Mucosa of gallbladder (tissue), 1 donor: Measurements from ENCODE around the gene ABCC11. TPM values are rescaled to one million over a fixed set of nuclear protein-coding genes. Genes with fewer than 3 reads are reported as not detected.

Source experiments
- DNase-seq: peaks from one replicate; pipeline ENCODE4 v3.0.0-alpha.2; 2020; ENCODE audit warnings: low spot score
- total RNA-seq: library from RNA; stranded (reverse); gene quantifications from one replicate; pipeline ENCODE4 v1.2.1, GENCODE V29; 2021
- donor health status: DM: no; HTN: no; CAD: no.

ABCC11 gene
- total RNA-seq, 1 donor from 2014 or later: 0.81 TPM

DNA sequence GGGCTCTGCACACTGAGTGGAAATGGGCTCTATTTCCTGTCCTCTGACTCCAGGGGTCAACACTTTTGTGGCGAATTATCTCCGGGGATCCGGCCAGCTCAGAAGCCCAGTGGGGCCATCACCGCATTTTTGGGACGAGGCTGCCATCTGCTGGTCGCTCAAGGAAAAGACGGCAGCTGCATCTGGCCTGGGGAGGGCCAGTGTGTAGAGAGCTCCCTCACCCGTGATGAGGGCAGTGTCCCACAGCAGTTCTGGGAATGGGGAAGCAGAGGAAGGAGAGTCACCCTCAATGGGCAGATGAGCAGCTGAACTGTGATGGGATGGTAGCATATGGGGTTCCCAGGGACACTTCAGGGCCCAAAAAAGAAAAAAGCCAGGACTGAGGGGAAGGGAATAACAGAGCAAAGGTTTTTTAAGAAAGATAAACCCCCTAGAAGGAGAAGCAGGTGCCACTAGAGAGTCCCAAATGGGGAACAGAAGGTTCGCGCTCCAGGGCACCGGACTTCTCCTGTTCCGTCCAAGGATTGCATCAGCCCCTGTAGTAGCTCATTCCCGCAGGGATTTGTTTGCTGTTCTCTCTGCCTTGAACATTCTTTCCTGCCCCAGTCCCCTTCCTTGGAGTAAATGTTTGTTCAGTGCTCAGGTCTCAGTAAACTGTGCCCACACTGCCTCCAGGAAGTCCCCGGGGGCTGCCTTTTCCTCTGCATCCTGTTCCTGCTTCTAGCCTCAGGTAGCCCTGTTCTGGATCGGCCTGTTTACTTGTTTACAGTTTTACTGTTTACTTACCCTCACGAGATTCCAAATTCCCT lies 82.2 kb downstream of the ABCC11 start:
- peak; percentile 75 for DNase-seq

DNA sequence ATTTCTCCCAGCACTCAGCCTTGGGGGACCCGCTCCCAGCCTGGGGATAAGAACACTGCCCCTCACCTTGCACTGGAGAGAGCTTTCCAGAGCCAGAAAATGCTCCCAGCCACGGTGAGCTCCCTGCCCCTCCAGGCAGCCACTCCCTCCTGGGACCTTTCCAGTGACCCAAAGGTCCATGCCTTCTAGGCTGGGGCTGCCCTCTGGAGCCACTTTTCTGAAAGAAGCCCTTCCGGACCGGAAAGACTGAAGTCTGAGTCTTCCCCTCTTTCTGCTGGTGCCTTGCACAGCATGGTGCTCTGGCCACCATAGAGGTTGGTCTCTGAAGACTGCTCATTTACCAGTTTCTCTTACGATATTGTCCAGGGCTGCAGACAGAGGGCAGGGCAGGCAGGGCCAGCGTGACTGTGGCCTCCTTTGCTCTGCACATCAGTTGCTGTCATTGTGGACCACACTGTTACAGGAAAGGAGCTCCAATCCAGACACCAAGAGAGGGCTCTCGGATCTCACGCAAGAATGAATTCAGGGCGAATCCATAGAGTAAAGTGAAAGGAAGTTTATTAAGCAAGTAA lies 84.4 kb downstream of the ABCC11 start:
- no peak for DNase-seq

DNA sequence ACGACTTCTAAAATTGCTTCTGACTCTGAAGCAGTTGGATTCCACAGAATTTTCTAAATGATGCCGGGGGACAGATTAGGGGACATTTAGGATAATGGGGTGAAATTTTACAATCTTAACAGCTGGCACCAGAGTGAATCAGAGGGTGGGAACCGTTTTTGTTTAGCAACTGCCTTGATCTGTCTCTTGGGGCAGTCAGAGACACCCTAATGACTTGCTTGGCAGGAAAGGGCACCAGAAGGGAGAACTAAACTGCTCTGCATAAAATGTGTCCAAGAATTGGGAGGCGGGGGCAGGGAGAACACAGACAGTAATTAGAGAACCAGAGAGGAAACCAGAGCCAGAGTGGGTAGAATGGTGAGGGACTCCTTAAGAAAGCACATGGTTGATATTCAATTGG lies 85.4 kb downstream of the ABCC11 start:
- no peak for DNase-seq

DNA sequence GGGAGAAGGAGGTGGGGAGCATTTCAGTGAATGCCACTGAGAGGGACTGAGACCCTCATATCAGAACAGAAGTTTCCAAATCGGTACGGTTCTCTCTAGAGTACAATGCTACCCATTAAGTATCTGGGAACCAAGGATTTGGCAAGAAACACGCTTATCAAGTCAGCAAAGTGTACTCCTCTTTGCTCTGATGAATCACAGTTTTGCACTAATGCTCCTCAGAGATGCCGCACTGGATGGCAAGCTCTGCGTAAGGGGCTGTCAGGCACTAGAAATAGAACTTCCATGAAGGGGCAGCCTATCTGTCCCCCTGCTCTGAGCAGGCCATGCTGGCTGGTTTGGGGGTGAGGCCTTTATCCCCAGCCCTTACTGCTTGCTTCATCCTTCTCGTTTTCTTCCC lies 86.8 kb downstream of the ABCC11 start:
- no peak for DNase-seq

- no peak for DNase-seq
Observed at GRCh38 chr16:48158296-48158695, 89.0 kb downstream of the ABCC11 start.

DNA sequence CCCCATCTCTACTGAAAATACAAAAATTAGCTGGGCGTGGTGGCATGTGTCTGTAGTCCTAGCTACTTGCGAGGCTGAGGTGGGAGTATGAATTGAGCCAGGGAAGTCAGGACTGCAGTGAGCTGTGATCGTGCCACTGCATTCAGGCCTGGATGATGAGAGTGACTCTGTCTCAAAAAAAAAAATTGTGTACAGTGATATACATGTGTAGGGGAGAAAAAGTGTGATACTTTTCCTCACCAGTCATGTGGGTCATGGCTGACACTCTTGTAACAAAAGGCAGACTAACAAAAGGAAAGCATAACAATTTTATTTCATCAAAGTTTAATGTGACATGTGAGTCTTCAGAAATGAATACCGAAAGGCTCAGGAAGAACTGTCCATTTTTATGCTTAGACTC lies 89.5 kb downstream of the ABCC11 start:
- no peak for DNase-seq

- DNase-seq: no peak
Observed at GRCh38 chr16:48157302-48157701, 90.0 kb downstream of the ABCC11 start.

DNA sequence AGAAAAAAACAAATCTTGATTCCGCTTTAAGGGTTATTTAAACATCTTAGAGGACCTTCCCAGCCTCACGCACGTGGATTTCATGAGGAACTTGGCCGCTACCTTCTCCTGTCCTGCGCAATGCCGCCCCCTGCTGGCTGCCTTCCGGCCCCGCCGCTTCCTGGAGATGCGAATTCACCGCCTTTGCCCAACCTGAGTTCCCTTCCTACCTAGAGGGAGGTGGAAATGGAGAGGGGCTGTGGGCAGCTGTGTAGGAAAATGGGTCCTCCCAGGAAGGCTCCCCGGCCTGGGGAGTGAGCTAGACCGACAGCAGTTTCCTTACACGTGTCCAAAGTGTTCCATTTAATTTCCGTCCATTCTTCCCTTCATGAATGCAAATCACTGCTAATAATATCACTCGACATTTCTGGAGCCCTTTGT lies 90.5 kb downstream of the ABCC11 start:
- DNase-seq: peak; percentile 82

GRCh38 chr16:48155926-48156789 lies 91.2 kb downstream of the ABCC11 start, which contains the start of gene ABCC12:
ABCC12 (minus strand) TSS chr16:48155993; CDS start chr16:48146424, 9,569 bp downstream.
- no peak for DNase-seq

DNA sequence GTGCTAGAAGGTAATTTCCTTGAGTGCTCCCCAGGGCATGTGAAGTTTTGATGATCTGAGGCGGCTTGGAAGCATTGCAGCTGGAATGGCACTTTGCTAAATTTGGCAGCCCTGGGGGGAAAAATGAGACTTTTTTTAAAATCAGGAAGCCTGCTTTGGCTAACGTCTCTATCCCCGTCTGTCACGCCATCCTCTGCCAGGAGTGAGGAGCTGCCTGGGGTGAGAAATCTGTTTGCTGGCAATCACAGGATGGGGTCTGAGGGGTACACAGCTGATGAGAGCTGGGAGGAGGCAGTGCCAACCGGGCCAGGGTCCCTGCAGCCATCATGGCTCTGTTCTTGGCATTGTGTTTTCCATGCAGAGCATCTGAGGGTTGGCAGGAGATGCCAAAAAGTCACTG lies 93.6 kb downstream of the ABCC11 start:
- DNase-seq: no peak

GRCh38 chr16:48152226-48152625 lies 95.1 kb downstream of the ABCC11 start:
- no peak for DNase-seq

GRCh38 chr16:48150707-48151106 lies 96.6 kb downstream of the ABCC11 start:
- DNase-seq: no peak

- DNase-seq: no peak
Observed at GRCh38 chr16:48146710-48147109, 100.6 kb downstream of the ABCC11 start.

DNA sequence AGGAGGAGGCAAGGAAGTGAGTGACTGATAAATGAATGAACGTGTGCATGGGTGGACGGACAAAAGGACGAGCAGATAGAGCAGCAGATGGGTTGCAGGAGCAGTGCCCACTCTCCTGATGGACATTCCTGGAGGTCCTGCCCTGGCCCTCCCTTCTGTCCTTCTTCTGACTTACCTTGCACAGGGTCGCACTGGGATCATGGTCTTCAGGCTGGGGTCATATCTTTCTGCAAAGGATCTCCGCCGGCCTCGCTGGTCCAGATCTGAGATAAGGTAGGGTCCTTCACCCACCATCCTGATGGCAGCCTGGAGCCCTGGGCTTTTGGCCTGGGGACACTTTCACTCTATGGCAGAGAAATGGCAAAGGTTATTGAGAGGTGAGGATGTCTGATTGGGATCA lies 101.2 kb downstream of the ABCC11 start:
- DNase-seq: no peak

DNA sequence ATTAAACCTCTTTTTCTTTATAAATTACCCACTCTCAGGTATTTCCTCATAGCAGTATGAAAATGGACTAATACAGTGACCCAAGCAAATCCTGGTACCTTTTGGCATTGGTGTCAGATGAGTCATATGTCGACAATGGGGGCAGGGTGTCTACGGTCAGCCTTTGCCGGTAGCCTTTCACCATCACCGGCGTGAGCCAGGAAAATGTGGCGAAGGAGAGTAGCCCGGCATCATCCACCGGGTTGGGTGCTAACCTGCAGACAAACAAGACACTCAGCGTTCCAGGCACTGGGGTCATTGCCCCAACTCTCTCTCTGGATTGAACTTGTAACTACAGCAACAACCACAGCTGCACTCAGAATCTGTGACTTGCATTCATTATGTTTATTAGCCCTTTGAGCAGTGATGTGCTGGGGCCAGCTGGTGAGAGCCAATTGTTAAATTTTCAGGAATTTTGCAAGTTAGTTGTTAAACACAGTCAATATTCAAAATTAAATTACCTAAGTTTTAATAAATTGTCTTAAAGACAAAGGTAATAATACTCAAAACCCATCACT lies 103.4 kb downstream of the ABCC11 start:
- no peak for DNase-seq

GRCh38 chr16:48140821-48141220 lies 106.5 kb downstream of the ABCC11 start:
- DNase-seq: no peak

DNA sequence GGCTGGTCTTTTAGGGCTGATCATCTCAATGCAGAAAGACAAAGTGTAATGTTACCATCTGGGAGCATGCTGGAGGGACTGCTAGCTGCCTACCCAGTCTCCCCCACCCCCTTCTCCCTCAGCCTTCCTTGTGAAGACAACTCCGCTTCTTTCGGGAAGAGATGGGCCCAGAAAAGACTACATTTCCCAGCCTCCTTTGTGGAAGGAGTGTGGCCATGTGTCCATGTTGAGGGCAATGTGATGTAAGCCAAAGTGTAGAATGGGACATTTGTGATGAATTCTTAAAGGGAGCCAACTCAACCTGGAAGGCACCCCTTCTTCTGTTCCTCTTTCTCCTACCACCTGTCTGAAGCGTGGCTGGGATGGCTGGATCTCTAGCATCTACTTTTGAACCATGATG lies 107.8 kb downstream of the ABCC11 start:
- DNase-seq: no peak

- DNase-seq: no peak
Observed at GRCh38 chr16:48138543-48138942, 108.8 kb downstream of the ABCC11 start.

- DNase-seq: no peak
Observed at GRCh38 chr16:48137822-48138221, 109.5 kb downstream of the ABCC11 start.

DNA sequence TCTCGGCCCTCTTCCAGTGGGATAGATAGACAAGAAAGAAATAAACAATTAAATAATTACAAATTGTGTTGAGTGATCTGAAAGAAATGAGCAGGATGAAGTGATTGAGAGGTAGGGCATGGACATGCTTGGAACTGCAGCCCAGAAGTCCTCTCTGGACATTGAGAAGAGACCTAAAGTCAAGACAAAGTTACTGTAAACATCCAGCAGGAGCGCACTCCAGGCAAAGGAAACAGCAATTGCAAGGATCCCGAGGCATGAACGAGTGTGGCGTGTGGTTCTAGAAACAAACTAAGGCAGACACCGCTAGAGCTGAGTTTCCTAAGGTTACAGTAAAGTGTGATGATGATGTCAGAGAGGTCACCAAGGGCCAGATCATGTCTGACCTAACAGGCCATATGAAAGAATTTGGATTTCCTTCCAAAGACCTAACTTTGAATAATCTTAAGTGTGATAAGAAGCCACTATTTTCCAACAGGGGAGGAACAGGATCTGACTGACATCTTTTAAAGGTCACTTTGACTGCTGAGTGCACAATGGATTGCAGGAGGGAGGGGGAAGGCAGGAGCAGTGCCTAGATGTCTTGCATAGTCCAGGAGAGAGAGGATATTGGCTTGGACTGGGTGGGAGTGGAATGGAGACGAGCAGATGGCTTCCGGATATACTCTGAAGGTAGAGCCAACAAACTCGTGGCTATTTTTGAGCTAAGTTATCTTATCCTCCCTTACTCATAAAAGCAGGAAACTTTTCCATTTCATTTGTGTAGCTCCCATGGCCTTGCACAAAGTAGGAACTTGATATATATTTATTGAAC lies 110.6 kb downstream of the ABCC11 start:
- DNase-seq: no peak
